ENCODE data around the gene U2AF1L4.

- no peak for TF ChIP-seq CTCF (conservative IDR thresholded peaks at IDR 0.05)
- TF ChIP-seq ZFX (IDR thresholded peaks at IDR 0.05): no peak
Observed at GRCh38 chr19:35704218-35704617, 41.0 kb downstream of the U2AF1L4 start, which contains the start of gene ZBTB32.

Data from C4-2B (cell line).